ENCODE measurements around the gene PRKCA. TPM values are rescaled to one million over a fixed set of nuclear protein-coding genes. Genes with fewer than 3 reads are reported as not detected.

PRKCA gene
- polyA plus RNA-seq, 1 experiment = 66.8 TPM

DNA sequence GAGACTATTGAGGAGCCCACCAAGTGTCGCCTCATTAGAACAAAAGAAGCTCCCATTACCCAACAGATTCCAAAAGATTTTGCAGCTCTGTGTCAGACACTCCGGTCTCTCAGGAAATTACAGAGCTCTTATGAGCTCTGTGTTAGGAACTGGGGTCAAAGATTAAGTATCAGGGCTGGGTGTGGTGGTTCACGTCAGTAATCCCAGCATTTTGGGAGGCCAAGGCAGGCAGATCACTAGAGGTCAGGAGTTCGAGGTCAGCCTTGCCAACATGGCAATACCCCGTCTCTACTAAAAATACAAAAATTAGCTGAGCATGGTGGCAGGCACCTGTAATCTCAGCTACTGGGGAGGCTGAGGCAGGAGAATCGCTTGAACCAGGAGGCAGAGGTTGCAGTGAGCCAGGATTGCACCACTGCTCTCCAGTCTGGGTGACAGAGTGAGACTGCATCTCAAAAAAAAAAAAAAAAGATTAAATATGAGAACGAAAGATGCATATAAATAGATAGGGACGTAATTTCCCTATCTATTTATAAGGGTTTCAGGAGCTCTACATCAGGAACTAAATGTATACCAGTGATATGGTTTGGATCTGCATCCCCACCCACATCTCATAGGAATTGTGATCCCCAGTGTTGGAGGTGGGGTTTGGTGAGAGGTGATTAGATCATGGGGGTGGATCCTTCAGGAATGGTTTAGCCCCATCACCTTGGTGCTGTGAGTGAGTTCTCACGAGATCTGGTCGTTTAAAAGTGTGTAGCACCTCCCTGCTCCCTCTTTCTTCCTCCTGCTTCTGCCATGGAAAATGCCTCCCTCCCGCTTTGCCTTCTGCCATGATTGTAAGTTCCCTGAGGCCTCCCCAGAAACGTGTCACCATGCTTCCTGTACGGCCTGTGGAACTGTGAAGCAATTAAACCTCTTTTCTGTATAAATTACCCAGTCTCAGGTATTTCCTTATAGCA lies 111.4 kb downstream of the PRKCA start:
- Histone ChIP-seq H3K27me3 (ENCODE audit: control insufficient read depth, insufficient read depth, low read length) (no peaks in the 10 kb centered on the region), H3K4me3 (ENCODE audit: low read depth, low read length) (no peak overlapping the region), H3K9me3 (ENCODE audit: control insufficient read depth, insufficient read depth, low read length) (no peaks in the 10 kb centered on the region), H3K27ac (ENCODE audit: low read depth, low read length) (no peak overlapping the region)
- CTCF ChIA-PET = interaction anchor here (0.7 kb wide), 1 partner anchor 105 kb away, joined by 3 read pairs; no protein-coding TSS in a partner anchor
- POLR2A ChIA-PET = no interaction called here
- DNase-seq (ENCODE audit: low read depth, low spot score) = no peak
- TF ChIP-seq, protein P1, sequence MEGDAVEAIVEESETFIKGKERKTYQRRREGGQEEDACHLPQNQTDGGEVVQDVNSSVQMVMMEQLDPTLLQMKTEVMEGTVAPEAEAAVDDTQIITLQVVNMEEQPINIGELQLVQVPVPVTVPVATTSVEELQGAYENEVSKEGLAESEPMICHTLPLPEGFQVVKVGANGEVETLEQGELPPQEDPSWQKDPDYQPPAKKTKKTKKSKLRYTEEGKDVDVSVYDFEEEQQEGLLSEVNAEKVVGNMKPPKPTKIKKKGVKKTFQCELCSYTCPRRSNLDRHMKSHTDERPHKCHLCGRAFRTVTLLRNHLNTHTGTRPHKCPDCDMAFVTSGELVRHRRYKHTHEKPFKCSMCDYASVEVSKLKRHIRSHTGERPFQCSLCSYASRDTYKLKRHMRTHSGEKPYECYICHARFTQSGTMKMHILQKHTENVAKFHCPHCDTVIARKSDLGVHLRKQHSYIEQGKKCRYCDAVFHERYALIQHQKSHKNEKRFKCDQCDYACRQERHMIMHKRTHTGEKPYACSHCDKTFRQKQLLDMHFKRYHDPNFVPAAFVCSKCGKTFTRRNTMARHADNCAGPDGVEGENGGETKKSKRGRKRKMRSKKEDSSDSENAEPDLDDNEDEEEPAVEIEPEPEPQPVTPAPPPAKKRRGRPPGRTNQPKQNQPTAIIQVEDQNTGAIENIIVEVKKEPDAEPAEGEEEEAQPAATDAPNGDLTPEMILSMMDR (IDR thresholded peaks at IDR 0.05; ENCODE audit: low read depth, low read length) = no peak

DNA sequence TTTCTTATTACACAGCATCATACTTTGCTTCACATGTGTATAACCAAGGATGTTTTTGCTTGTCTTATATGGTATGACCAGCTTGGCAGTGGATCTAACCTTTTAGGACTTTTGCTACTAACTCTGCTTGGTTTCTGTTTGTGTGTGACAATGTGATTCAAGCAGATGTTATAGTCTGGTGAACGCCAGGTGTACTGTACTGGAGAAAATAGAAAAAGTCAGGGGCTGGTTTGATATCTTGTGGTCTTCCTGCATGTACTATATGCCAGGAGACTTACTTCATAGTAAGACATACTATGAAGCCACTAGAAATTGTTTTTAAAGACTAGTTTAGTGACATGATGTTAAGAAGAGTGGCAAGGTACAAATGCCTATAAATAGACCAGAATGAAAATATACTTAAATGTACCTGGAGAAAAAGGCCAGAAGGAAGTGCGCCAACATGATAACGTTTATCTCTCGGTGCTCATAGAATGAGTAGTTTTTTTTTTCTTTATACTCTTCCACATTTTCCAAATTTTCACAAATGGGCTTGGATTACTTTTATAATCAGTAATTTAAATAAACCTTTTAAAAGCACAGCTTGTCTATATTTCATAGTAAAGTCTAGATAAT lies 112.3 kb downstream of the PRKCA start:
- Histone ChIP-seq H3K27ac (ENCODE audit: low read depth, low read length) (no peak overlapping the region), H3K4me3 (ENCODE audit: low read depth, low read length) (no peak overlapping the region), H3K27me3 (ENCODE audit: control insufficient read depth, insufficient read depth, low read length) (no peaks in the 10 kb centered on the region), H3K9me3 (ENCODE audit: control insufficient read depth, insufficient read depth, low read length) (no peaks in the 10 kb centered on the region)
- ChIA-PET POLR2A (interaction anchor here (0.6 to 0.7 kb wide), 2 partner anchors 47 to 116 kb away, joined by 3 read pairs; no protein-coding TSS in a partner anchor), CTCF (no interaction called here)
- DNase-seq (ENCODE audit: low read depth, low spot score) = no peak
- TF ChIP-seq, protein P1 (IDR thresholded peaks at IDR 0.05; ENCODE audit: low read depth, low read length) = no peak

DNA sequence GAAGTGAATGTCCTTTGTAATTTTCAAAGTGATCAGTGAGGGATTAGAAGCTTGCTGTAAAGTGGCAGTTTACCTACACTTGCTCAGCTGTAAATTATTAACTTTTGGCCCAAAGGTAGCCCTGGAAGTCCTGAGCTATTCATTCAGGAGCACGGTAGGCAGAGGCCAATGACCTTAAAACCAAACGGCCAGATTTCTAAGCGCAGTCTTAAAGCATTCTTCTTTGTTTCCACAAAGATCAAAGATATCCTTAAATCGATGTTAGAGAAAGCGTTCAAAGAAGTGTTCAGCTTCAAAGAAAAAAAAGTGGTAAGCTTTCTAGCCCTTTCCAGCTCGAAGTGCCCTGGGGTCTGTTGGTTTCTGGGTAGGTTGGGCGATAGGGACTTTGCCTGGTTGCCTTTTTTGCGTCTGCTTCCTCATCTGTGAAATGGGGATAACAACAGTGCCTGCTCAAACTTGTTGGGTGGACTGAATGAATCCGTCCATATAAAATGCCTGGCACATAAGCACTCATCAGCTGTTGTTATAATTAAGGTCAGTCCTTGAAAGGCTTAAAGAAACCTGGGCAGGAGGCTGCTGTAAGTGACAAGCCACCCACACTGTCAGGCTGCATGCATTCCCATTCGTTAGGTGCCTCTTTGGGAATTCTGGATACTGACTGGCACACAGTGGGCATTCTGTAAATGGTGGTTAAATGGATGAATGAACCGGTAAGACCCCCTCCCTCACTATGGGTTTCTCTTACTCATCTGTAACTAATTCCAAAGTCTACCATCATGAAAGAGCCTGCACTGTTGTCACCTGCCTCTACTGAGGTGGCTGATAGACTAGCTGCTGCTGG lies 113.2 kb downstream of the PRKCA start:
- Histone ChIP-seq H3K4me3 (ENCODE audit: low read depth, low read length) (no peak overlapping the region), H3K9me3 (ENCODE audit: control insufficient read depth, insufficient read depth, low read length) (no peaks in the 10 kb centered on the region), H3K27ac (ENCODE audit: low read depth, low read length) (no peak overlapping the region), H3K27me3 (ENCODE audit: control insufficient read depth, insufficient read depth, low read length) (no peaks in the 10 kb centered on the region)
- TF ChIP-seq, protein P1 (IDR thresholded peaks at IDR 0.05; ENCODE audit: low read depth, low read length) = no peak
- ChIA-PET CTCF (no interaction called here), POLR2A (interaction anchor here (0.6 to 0.7 kb wide), 2 partner anchors 47 to 117 kb away, joined by 3 read pairs; no protein-coding TSS in a partner anchor)
- no peak for DNase-seq (ENCODE audit: low read depth, low spot score)

DNA sequence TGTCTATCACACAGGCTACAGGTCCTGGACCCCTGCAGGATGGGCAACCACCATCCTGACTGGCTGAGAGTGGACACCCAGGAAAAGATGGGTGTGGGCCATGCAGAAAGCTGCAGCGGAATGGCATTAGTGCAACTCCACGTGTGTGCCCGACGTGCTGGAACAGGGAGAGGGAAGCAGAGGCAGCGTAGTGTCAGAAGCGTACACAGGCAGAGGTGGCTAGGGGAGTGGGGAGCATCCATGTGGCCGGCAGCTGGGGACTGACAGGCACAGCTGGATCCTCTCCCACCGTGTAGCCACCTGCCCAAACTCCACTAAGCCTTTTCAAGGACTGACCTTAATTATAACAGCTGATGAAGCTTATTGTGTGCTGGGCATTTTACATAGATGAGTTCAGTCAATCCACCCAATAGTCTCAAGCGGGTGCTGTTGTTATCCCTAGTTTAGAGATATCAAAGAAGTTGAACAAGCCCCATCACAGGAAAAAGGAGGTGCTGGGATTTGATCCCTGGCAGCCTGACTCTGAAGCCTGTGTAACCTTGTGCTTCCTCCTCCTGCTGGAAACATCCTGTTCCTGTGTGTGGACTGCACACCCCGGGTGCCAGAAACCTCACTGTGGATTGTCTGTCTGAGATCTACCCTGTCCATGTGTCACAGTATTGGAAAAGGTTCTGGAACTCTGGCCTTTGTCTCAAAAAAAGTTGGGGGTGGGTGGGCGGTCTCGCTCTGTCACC lies 114.0 kb downstream of the PRKCA start:
- no peak overlapping the region for H3K27ac ChIP-seq (ENCODE audit: low read depth, low read length)
- CTCF ChIA-PET = no interaction called here
- no peak overlapping the region for H3K4me3 ChIP-seq (ENCODE audit: low read depth, low read length)
- no peaks in the 10 kb centered on the region for H3K9me3 ChIP-seq (ENCODE audit: control insufficient read depth, insufficient read depth, low read length)
- TF ChIP-seq, protein P1 (IDR thresholded peaks at IDR 0.05; ENCODE audit: low read depth, low read length) = no peak
- POLR2A ChIA-PET = no interaction called here
- no peak for DNase-seq (ENCODE audit: low read depth, low spot score)
- H3K27me3 ChIP-seq (ENCODE audit: control insufficient read depth, insufficient read depth, low read length) = no peaks in the 10 kb centered on the region
